ENCODE measurements around the gene OPRD1. TPM values are rescaled to one million over a fixed set of nuclear protein-coding genes. Genes with fewer than 3 reads are reported as not detected.
A peak's percentile ranks its signal among the peaks of the same experiment; 100 is the strongest.

OPRD1 gene
- total and polyA plus RNA-seq, 2 experiments from 2014 or later = 0.07 to 0.08 TPM

GRCh38 chr1:28891256-28891655, 79.3 kb downstream of the OPRD1 start:
- H3K9me3 ChIP-seq (ENCODE audit: low read depth) = no peaks in the 10 kb centered on the region
- H3K36me3 ChIP-seq (replicated peaks; ENCODE audit: insufficient read depth, low read depth) = no peaks in the 10 kb centered on the region
- H4K20me1 ChIP-seq (ENCODE audit: insufficient read depth, poor library complexity, severe bottlenecking) = no peaks in the 10 kb centered on the region
- 90% methylated on average over 2 of the region's 2 CpGs for WGBS (ENCODE audit: low lambda C conversion rate, missing lambda C conversion rate)
- no peak for TF ChIP-seq EZH2phosphoT487 (IDR thresholded peaks at IDR 0.05; ENCODE audit: low read depth, severe bottlenecking, unreplicated experiment)
- no peak for TF ChIP-seq CTCF (IDR thresholded peaks at IDR 0.05; ENCODE audit: poor library complexity)
- no peak for TF ChIP-seq EZH2 (IDR thresholded peaks at IDR 0.05; ENCODE audit: borderline replicate concordance)
- no peak overlapping the region for H3K4me2 ChIP-seq
- H3K4me3 ChIP-seq = no peak overlapping the region
- H3K4me1 ChIP-seq (ENCODE audit: insufficient read depth) = no peaks in the 10 kb centered on the region
- peaks cover 14% of the 10 kb centered on the region for H3K79me2 ChIP-seq
- no peaks in the 10 kb centered on the region for H3K9me2 ChIP-seq (replicated peaks; ENCODE audit: insufficient read depth)
- no peaks in the 10 kb centered on the region for H3K27me3 ChIP-seq
- no peak for DNase-seq (ENCODE audit: low spot score)
- H2AFZ ChIP-seq = no peak overlapping the region
- H3K27ac ChIP-seq = no peak overlapping the region

GRCh38 chr1:28893403-28894102, 81.6 kb downstream of the OPRD1 start:
- H3K9me3 ChIP-seq (ENCODE audit: low read depth) = no peaks in the 10 kb centered on the region
- no peak overlapping the region for H2AFZ ChIP-seq
- H3K4me2 ChIP-seq = no peak overlapping the region
- no peak overlapping the region for H3K27ac ChIP-seq
- 64% methylated on average over 8 of the region's 8 CpGs for WGBS (ENCODE audit: low lambda C conversion rate, missing lambda C conversion rate)
- H3K9me2 ChIP-seq (replicated peaks; ENCODE audit: insufficient read depth) = no peaks in the 10 kb centered on the region
- TF ChIP-seq CTCF (IDR thresholded peaks at IDR 0.05; ENCODE audit: poor library complexity) (peak; percentile 30), EZH2 (IDR thresholded peaks at IDR 0.05; ENCODE audit: borderline replicate concordance) (no peak)
- H3K36me3 ChIP-seq (replicated peaks; ENCODE audit: insufficient read depth, low read depth) = no peaks in the 10 kb centered on the region
- no peaks in the 10 kb centered on the region for H3K27me3 ChIP-seq
- no peaks in the 10 kb centered on the region for H4K20me1 ChIP-seq (ENCODE audit: insufficient read depth, poor library complexity, severe bottlenecking)
- peaks cover under 1% of the 10 kb centered on the region for H3K4me1 ChIP-seq (ENCODE audit: insufficient read depth)
- peaks cover 11% of the 10 kb centered on the region for H3K79me2 ChIP-seq
- H3K4me3 ChIP-seq = no peak overlapping the region
- DNase-seq (ENCODE audit: low spot score) = no peak

GRCh38 chr1:28894785-28895184, 82.8 kb downstream of the OPRD1 start:
- DNase-seq (ENCODE audit: low spot score) = no peak
- peaks cover 8% of the 10 kb centered on the region for H3K4me1 ChIP-seq (ENCODE audit: insufficient read depth)
- H2AFZ ChIP-seq = no peak overlapping the region
- no peak overlapping the region for H3K4me2 ChIP-seq
- WGBS (ENCODE audit: low lambda C conversion rate, missing lambda C conversion rate) = 82% methylated on average over 2 of the region's 2 CpGs
- H3K27me3 ChIP-seq = no peaks in the 10 kb centered on the region
- H3K4me3 ChIP-seq = no peak overlapping the region
- H3K9me2 ChIP-seq (replicated peaks; ENCODE audit: insufficient read depth) = no peaks in the 10 kb centered on the region
- H4K20me1 ChIP-seq (ENCODE audit: insufficient read depth, poor library complexity, severe bottlenecking) = peaks cover 3% of the 10 kb centered on the region
- no peak overlapping the region for H3K27ac ChIP-seq
- H3K36me3 ChIP-seq (replicated peaks; ENCODE audit: insufficient read depth, low read depth) = no peaks in the 10 kb centered on the region
- no peaks in the 10 kb centered on the region for H3K9me3 ChIP-seq (ENCODE audit: low read depth)
- no peak for TF ChIP-seq EZH2phosphoT487 (IDR thresholded peaks at IDR 0.05; ENCODE audit: low read depth, severe bottlenecking, unreplicated experiment)
- TF ChIP-seq EZH2 (IDR thresholded peaks at IDR 0.05; ENCODE audit: borderline replicate concordance) = no peak
- no peak for TF ChIP-seq CTCF (IDR thresholded peaks at IDR 0.05; ENCODE audit: poor library complexity)
- peaks cover 3% of the 10 kb centered on the region for H3K79me2 ChIP-seq
